Transverse colon (tissue), 4 donors: ENCODE measurements around the gene PGRMC1.

Source experiments
- EP300 ChIP-seq: sonication (generic); formaldehyde crosslinking; IDR thresholded peaks from one replicate; pipeline ENCODE4 v1.6.1; 2017; ENCODE audit warnings: antibody characterized with exemption, low read depth
- POLR2A ChIP-seq: fragments of 450-650 bp; IDR thresholded peaks from one replicate; pipeline ENCODE4 v1.6.1; 2016; ENCODE audit warnings: antibody characterized with exemption, mild to moderate bottlenecking, moderate library complexity
- POLR2AphosphoS5 ChIP-seq, 3 donors: sonication (generic); formaldehyde crosslinking; IDR thresholded peaks; one replicate each; pipeline ENCODE4 v1.6.1; 2016; ENCODE audit warnings: antibody characterized with exemption in 3 of 3
- TF ChIP-seq, protein P1 (sequence below), 5 experiments: fragments of 200-600 bp in 3 of 5; fragments of 450-650 bp in 2 of 5; sonication (generic) in 3 of 5; IDR thresholded peaks; 1 replicate in 2 of 5; 2 replicates in 3 of 5; pipeline ENCODE4 v1.5.1; 2016 to 2017; ENCODE audit warnings: antibody characterized with exemption in 5 of 5, inconsistent platforms in 3 of 5, mild to moderate bottlenecking in 2 of 5, moderate library complexity in 1 of 5

DNA sequence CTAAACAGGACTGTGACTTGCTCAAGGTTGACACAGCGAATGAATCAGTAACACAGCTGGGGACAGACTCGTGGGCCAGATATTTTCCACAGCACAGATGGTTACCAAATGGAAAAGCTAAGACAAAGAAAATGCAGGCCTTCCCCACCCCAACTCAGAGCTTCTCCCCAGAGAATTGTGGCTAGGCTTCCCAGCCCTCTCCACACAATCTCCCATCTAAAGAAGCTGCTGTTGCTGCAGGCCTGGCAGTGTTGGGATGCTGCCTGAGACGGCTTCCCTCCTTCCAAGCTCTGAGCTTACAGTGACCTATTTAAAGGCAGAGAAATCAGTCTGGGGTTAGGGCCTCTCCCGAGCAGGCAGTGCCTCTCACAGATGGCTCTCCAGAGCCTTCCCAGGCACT, 46.5 kb upstream of the PGRMC1 start:
- TF ChIP-seq POLR2A (no peak), EP300 (no peak), POLR2AphosphoS5 (IDR thresholded peaks at IDR 0.05) (no peak)
- TF ChIP-seq, protein P1, sequence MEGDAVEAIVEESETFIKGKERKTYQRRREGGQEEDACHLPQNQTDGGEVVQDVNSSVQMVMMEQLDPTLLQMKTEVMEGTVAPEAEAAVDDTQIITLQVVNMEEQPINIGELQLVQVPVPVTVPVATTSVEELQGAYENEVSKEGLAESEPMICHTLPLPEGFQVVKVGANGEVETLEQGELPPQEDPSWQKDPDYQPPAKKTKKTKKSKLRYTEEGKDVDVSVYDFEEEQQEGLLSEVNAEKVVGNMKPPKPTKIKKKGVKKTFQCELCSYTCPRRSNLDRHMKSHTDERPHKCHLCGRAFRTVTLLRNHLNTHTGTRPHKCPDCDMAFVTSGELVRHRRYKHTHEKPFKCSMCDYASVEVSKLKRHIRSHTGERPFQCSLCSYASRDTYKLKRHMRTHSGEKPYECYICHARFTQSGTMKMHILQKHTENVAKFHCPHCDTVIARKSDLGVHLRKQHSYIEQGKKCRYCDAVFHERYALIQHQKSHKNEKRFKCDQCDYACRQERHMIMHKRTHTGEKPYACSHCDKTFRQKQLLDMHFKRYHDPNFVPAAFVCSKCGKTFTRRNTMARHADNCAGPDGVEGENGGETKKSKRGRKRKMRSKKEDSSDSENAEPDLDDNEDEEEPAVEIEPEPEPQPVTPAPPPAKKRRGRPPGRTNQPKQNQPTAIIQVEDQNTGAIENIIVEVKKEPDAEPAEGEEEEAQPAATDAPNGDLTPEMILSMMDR (IDR thresholded peaks at IDR 0.05): no peak
